HTR-8/SVneo (cell line): Measurements from ENCODE around the gene DCST2.

Experiments used
- DNase-seq: peaks from one replicate; pipeline ENCODE4 v3.0.0; 2011; ENCODE audit warnings: low spot score, mixed read lengths; ENCODE audit not compliant: insufficient read length
- FAIRE-seq: peaks from 2 replicates; lab custom pipeline; 2011; peaks lifted over from hg19 to GRCh38; lab: Jason Lieb, UNC

DCST2 gene

DNA sequence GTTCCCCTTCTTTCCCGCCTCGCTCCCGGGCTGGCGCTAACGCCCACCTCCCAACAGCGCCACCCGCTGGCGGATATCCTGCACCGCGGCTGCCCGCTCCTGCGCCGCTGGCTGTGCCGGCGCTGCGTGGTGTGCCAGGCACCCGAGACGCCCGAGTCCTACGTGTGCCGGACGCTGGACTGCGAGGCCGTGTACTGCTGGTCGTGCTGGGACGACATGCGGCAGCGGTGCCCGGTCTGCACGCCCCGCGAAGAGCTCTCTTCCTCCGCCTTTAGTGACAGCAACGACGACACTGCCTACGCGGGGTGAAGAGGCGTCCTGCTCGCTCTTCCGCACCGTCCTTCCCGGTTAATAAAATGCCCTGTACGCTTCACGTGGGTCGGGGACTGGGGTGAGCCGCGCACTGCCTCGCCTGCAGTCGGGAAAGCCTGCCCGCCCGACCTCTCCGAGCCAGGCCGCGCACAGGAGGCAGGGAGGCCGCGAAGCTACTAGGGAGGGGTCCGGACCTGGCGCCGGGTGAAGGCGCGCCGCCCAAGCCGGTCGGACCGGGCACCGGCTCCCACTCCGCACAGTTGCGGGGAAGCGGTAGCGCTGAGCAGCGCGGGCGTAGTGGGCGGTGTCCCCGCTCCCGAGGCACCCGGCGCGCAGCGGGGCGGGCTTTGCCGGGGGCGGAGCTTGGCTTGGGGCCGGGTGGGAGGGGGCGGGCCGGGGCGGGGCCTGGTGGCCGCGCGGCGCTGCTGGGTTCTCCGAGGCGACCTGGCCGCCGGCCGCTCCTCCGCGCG, 17.2 kb upstream of the DCST2 start, which contains the start of gene ADAM15:
Gene ADAM15 (plus strand): TSS at position 757 of the 782 bp plus-strand sequence. CDS start 71 bp downstream, outside the sequence.
- DNase-seq (peak; percentile 75), FAIRE-seq (no peak)

DNA sequence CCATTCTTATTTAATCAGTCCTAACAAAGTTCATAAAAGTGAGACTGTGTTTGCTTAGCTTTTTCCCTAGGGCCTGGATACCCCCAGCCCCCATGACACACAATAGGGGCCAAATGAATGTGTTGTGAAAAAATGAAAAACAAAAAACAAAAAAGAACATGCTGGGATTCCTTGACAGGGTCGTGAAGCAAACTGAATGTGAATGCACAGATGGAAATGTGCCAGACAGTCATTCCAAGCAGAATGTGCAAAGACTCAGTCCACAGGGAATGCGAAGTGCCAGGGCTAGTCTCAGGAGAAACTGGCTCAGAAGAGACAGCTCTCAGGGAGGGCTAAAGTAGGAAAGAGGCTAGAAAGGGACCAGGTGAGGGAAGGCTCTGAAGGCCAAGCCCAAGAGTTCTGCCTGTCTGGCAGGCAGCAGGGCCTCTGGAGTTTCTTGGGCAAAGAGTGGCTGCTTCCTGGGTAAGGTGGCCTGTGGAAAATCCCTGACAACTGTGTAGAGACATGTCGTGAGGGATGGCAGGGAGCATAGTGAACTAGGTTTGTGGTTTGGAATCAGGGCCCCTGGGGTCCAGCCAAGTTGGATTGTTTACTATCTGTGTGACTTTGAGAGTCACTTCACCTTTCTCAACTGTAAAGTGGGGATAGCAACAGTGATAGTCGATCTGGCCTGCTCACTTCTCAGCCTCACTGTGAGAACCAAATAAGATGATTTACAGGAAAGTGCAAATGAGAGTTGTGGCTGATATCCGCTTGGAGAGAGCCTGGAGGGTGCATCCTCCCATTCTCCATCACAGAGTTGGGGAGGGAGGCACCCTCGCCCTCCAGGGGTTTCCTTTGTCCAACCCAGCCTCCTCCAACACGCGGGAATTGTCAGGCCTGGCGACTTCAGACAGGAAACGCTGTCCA, 16.3 kb upstream of the DCST2 start:
- no peak for FAIRE-seq
- DNase-seq, result no peak

DNA sequence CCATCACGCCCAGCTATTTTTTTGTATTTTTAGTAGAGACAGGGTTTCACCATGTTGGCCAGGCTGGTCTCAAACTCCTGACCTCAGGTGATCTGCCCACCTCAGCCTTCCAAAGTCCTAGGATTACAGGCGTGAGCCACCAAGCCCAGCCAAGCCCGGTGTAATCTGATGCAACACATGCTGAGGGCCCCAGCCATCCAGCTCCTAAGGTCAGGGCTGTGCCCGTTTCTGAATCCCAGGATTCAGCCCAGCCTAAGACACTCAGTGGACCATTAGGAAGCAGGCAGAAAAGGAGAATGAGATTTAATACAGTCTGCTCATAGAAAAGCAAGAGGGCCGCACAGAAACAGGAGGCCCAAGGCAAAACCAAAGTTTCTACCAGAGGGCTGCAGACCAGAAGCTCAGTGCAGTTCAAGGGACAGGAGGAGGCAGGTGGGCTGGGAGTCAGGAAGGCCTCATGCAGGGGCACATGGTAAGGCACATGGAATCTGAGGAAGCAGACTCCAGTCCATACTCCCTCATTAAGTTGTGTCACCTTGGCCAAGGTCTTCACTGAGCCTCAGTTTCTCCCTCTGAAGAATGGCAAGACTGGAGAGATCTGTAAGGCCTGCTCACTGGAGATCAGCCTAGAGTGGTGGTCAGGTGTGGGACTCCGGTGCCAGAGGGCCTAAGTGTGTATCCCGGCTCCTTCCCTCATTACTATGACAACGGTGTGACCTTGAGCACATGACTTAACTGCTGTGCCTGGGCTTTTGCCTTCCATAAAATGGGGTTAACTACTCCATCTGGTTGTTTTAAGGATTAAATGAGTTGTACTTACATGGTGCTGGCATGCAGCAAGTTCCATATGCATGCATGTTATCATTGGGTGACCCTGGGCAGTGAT, 15.1 kb upstream of the DCST2 start:
- FAIRE-seq (no peak), DNase-seq (no peak)

DNA sequence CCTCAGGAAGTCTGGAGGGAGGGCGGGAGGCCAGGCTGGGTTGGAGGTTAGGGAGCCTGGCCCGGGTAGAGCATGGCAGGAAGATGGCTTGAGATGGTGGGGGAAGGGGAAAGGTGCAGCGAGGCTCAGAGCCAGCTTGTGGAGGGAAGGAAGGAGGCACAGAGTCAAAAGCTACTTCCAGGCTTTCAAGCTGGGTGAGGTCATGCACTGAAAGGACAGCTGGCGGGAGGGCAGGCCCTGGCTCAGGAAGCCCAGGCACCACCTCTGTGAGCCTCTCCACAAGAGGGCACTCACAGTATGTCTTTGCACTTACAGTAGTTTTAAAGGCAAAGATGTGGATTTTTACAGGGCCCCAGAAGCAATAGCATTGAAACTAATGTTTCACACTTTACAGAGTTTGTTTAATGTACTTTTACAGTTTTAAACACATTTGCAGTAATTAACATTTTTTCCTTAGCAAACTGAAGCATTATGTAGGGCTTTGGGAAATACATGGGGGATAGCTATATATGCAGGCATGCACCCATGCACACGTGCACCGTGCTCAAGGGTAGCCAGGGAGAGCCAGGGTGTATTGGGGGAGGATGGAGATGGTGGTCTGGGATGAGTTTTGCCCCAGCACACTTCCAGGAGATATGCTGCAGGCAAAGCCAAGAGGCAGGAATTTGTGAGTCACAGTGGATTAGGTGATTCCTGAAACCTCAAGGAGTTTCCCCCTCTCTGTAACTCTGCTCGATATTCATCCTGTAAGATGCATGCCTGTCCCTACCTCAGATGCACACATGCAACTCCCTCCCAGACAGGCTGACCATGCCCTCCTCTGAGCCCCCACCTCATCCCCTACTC, 11.5 kb upstream of the DCST2 start:
- DNase-seq (peak; percentile 83), FAIRE-seq (no peak)

DNA sequence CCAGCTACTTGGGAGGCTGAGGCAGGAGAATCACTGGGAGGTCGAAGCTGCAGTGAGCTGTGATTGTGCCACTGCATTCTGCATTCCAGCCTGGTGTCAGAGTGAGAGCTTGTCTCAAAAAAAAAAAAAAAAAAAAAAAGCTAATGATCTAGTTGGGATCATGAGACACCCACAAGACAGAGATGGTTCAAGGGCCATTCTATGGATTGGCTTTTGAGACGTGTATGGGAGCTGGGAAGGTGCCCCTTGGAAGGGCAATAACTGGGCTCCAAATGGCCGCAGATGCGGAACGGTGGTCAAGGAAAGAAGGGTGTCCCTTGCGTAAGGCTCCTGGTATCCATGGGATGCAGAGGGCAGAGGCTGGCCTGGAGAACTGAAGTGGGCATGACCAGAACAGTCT, 10.8 kb upstream of the DCST2 start:
- no peak for FAIRE-seq
- no peak for DNase-seq

DNA sequence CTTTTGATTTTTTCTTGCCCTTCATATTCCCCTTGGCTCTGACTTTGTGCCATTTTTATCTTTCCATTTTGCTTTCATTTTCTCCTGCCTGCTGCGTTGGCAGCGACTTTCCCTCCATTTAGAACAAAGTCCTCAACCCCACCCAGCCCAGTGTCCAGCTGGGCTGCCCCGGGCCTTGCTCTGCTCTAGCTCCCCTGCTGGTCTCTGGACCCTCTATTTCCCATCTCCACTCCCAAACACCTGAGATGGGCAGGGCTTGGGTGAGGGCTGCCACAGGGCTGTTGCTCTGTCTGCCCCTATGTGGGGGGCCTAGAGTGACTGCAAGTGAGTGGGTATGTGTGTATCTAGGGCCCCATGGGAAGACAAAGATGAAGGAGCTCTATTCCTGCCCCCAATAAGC, 10.2 kb upstream of the DCST2 start:
- no peak for DNase-seq

DNA sequence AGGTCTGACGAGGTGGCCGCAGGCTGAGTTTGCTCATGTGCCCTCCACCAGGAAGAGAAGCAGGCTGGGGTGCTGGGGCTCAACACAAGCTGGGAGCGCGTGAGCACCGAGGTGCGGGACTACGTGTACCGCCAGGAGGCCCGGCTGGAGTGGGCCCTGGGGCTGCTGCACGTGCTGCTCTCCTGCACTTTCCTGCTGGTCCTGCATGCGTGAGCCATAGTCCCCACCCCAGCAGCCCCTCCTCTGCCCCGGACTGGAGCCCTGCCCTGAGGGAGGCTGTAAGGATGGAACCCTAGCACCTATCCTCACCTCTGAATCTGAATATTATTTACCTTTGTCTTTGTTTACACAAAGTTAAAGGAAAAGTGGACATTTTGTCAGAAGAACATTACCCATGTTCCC, 9.7 kb upstream of the DCST2 start:
- no peak for FAIRE-seq
- no peak for DNase-seq

More for the DNA sequence above, 10.2 kb upstream of the DCST2 start:
- FAIRE-seq, result no peak

DNA sequence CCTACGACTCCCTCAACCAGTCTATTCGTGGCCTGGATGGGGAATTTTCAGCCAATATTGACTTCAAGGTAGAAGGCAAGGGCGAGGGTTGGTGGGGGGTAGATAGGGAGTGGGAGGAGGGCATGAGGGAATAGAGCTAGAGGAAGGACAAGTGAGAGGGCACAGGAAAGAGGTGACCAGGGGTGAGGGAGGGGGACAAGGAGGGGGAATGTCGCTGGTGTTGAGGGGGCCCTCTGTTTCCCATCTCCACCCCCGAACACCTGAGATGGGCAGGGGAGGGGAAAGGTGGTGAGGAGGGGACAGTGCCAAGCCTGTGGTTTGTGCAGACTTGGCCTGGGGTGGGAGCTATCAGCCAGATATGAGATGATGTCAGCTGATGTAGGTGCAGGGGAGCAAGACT, 9.2 kb upstream of the DCST2 start:
- no peak for FAIRE-seq
- DNase-seq, result no peak

DNA sequence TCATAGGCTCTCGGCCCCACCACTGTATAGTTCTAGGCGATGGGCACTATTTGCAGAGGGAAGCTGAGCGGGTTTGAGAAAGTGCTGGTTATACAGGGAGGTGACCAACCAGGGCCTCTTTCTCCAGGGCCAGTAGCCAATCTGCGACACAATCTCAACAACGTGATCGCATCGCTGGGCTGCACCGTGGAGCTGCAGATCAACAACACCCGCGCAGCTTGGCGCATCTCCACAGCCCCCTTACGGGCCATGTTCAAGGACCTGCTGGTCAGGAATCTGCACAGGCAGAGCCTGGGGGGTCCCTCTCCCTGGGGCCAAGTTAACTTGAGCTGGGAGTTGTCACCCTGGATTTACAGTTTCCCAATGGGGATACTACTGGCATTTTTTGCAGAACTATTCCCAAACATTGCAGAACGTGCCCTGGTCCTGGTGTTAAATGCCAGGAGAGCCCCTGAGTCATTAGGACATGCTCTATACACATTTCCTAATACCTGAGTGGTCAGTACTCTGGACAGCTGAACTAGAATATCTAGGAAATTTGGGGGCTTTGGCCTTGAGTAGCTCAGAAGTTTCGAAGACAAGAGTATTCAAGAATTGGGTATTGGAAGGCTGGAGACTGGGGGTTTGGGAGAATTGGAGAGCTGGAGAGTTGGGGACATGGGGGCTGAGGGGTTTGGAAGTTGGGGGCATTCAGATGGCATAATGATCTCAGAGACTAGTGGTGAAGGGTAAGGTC, 6.9 kb upstream of the DCST2 start:
- FAIRE-seq, result no peak
- DNase-seq, result no peak

DNA sequence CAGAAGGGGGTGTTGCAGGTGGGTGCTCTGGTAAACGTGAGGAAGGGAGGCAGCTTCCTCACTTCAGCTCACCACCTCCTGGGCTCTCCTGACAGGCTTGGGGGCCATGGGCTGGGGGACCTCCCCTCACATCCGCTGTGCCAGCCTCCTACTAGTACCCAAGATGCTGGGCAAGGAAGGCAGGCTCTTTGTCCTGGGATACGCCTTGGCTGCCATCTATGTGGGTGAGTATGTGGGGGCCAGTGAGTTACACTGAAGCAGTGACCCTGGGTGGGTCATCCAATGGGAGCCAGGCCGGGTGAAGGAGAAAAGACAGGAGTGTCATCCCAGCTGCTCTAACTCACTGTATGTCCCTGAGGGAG, 5.7 kb upstream of the DCST2 start:
- FAIRE-seq (no peak), DNase-seq (no peak)

DNA sequence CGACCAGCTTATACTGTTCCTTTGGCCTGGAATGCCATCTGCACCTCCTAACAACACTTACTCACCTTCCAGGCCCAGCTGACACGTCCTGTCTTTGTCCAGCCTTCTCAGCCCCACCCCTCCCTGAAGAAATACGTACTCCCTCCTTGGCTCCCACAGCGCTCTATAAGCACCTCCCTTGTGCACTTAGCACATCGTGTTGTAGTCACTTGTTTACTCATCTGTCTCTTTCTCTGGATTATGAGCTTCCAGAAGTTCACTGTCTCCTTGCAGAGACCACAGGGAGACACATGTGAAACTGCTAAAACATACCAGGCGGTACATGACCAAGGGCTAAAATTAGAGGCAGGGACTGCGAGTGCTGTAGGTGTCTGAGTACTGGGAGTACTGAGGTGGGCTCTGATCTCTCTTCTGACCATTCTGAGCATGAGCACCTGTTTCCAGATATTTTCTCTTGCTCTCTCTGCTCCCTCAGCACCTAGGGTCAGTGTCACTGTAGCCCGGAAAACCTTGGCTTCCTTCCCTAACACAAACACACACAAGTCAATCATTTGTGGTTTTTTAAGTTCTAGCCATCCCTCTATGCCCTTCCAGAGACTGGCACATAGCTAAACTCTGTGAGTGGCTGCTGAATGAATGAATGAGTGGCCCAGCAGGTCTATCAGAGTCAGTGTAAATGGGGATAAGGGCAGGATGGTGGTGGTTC, 5.2 kb upstream of the DCST2 start:
- FAIRE-seq (no peak), DNase-seq (no peak)

DNA sequence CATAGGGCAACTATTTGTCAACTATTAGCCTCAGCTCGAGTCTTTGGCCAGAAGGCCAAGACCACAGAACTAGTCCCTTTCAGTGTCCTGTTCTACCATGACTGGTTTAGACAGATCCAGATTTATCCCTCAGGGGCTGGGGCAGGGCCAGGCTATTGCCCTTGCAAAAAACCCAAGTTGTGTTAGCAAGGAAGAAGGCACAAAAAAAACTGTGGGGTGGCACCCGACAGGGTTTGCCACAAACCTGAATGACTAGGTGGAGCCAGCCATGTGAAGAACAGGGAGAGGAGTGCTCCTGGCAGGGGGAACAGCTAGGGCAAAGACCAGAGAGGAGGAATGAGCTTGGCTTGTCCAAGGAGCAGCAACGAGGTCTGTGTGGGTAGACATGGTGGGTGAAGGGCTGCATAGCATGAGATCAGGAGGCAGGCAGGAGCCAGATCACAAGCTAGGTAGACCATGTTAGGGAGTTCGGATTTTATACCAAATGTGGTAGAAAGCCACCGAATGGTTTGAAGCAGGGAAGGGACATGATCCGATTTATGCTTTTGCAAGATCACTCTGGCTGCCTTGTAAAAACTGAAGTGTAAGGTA, 4.4 kb upstream of the DCST2 start:
- no peak for FAIRE-seq
- DNase-seq, result no peak

DNA sequence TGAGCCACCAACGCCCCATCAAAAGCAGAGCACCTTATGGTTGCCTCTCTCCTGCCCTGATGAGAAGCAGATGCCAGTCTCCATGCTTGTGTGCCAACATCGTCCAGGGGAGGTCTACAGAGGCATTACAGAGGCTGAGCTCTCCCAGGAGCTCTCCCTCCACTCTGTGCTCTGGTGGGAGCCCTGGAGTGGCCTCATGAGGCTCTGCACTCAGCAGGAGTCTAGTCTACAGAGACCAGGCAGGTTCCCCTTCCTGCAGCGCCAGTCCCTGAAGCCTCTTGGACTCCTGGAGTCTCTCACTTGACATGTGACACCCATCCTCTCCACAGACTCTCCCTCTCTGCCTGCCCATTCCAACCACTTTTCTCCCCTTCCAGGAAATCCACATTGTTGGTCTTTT, 3.5 kb upstream of the DCST2 start:
- DNase-seq, result no peak
- FAIRE-seq, result no peak

DNA sequence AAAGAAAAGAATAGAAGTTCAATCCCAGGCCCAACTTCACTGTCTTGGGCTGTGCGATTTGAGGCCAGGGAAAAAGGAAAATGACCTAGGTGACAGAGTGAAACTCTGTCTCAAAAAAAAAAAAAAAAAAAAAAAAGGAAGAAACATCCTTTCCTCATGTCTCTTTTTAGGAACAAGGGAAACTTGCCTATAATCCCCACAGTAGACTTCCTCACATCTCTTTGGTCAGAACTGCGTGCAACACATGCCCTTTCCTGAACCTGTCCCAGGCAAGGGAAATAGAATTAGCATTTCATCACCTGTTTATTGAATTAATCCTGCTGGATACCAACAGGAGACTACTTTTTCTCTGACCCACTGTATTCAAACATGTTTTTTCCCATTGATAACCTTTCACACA, 2.4 kb upstream of the DCST2 start:
- no peak for DNase-seq
- no peak for FAIRE-seq

DNA sequence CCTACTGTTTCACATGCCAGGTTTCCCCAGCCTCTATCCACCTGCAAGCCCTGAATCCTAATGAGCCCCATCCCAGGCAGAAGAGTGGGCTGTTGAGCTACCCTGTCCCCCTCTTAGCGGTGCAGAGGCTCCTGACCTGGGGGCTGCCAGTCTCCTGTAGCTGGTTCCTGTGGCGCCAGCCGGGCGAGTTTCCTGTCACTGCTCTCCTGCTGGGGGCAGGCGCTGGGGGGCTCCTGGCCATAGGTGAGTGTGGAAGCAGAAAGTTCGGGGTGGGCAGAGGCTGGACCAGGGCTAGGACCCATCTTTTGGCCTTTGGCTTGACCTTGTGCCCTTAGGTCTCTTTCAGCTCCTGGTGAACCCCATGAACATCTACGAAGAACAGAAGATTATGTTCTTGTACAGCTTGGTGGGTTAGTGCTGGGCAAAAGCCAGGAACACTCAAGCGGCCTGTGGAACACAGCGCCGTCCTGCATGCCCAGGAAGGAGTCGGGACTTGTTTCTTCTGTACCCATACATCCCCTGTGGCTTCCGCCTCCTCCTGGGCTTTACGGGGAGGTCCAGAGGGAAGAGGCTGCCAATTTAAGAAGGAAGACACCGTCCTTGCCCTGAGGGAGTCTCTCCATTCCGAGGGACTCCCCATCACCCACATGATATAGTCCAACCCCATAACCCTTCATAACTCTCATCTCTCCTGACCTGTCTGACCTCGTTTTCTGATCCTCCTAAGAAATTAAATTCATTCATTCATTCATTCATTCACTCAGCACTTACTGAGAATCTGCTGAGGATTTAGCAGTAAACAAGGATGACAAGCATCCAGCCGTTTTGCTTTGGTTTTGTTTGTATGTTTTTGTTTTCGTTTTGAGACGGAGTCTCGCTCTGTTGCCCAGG, 982 bp upstream of the DCST2 start:
- DNase-seq (no peak), FAIRE-seq (no peak)

DNA sequence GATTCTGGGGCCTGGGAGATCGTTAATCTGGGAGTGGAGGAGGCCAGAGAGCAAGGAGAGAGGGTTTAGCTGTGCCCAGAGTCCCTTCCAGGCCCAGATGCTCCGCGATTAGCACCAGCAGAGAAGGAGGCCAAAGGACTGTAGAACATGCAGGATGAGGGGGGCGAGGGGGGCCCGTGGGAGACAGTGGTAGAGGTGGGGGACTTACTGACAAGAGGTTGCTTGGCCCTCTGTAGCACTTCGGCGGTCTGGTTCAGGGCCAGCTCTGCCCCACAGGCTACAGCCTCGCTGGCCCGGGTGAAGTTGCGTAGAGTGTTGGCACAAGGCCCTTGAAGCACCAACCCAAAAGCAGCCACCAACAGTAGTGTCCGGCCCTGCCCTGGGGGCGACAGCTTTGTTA, 695 bp downstream of the DCST2 start:
- no peak for DNase-seq
- FAIRE-seq, result no peak

DNA sequence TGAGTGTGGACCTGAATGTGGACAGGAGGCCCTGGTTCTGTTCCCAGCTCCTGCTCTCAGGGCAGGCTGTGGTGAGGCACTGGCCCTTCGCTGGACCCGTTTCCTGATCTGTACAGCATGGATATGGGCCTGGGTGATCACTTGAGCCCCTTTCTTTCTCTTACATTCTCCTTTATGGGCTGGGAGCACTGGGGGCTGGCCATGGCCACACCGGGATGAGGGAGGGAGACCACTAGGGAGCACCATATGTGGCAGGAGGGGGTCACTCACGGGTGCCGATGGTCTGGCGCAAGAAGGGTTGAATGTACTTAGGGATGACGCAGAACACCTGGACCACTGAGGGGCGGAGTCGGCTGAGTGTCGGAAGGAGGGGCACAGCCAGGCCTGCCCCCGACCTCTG, 2.7 kb downstream of the DCST2 start:
- no peak for DNase-seq
- no peak for FAIRE-seq
